ENCODE data around the gene SNX4.
A peak's percentile ranks its signal among the peaks of the same experiment; 100 is the strongest.
"Not testable (repeated sequence)": the region's sequence is repeated elsewhere in the genome, so short reads cannot be mapped to it uniquely, and the experiment has no call there.

Gene SNX4

DNA sequence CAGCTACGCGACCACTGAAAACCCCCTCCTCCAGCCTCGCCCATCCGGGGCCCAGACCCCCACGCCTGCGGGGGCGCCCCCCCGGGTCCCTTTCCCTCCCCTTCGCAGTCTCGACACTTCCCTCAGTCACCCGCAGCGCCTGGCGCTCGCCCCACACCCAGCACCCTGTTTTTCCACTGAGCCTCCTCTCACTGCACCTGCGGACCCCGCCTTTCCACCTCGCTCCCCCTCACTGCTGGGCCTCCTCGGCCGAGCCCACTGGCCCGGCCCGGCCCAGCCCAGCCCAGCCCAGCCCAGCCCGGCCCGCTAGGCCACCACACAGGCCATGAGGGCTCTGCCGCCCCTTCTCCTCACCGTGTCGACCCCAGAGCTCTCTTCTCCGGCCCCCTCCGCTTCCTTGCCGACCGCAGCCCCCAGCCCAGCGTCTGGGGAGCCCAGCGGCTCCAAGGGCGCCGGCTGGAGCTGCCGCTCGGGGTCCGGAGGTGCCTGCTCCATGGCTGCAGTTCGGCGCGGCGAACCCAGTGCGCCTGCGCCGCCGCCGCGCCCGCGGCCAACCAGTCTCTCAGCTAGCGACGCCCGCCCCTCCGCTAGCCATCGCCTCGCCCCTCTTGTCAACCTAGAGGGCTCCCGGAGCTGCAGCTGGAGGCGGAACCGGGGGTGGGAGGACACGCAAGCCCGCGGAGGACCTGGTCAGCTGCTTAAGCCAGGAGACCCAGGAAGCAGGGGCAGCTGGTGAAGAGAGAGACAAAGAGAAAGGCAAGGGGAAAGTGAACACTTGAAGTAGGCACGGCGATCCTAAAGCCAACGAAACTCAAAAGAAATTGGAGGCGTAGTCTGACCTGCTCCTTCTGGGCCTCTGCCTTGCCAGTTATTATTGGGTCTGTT, at the start of gene SNX4:
SNX4 (minus strand) TSS at position 525 of the 885 bp plus-strand sequence; CDS start at position 495, 30 bp downstream.
- DNase-seq = peak; percentile 87

- DNase-seq = no peak
Observed at GRCh38 chr3:125556314-125556713, 36.3 kb upstream of the SNX4 start.

DNA sequence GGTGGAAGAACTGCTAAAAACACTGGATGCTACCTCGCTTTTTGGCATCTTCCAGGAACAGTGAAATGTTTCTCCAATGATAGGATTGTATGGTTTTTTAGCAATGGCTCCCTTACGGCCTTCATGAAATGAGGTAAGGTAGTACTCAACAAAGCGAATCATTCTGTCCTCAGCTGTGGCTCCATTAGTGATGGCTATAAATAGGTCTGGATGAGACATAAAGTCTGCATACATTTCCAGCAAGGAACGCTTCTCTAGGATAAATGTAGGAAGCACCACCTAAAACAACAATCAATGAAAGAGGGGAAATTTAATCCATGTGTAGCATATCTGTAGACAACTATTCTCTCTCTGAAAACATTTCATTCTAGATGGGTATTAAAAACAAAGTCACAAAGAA, 32.4 kb upstream of the SNX4 start:
- no peak for DNase-seq

- no peak for DNase-seq
Observed at GRCh38 chr3:125528920-125529319, 8.9 kb upstream of the SNX4 start.

DNA sequence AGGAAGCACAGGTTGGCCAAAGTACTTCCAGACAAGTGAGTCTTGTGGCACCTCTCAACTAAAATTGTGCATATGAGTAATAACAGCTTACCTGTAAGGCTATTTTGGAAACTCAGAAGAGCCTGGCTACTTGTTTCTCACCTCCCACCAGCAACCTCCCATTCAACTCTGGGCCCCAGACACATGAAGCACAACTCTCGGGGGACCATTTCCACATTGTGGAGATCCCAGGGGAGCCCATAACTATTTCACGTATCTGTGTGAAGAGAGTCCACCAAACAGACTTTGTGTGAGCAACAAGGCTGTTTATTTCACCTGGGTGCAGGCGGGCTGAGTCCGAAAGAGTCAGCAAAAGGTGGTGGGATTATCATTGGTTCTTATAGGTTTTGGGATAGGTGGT, 5.2 kb upstream of the SNX4 start:
- DNase-seq = no peak

GRCh38 chr3:125520563-125520919, 539 bp upstream of the SNX4 start:
- DNase-seq = not testable (repeated sequence)

- no peak for DNase-seq
Observed at GRCh38 chr3:125515421-125515820, 4.6 kb downstream of the SNX4 start.

DNA sequence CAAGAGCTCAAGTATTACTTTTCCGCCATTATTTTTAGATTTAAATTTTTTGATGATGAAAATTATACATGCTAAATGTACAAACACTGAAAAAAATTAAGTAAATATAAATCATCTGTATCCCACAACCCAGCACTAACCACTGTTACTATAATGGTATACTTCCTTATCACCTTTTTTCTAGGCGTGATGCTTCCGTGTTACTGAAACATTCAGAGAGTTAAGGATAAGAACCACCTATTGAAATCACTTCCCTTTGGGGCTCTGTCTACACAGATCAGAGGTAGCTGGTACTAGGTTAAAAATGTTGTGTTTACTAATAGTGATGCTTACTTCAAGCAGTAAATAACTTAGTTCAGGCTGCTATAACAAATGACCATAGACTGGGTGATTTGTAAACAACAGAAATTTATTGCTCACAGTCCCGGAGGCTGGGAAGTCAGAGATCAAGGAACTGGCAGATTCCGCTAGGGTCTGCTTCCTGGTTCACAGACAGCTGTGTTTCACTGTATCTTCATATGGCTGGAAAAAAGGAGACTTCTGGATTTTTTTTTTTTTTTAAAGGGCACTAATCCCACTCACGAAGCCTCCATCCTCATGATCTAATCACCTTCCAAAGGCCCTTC, 6.4 kb downstream of the SNX4 start:
- no peak for DNase-seq

DNA sequence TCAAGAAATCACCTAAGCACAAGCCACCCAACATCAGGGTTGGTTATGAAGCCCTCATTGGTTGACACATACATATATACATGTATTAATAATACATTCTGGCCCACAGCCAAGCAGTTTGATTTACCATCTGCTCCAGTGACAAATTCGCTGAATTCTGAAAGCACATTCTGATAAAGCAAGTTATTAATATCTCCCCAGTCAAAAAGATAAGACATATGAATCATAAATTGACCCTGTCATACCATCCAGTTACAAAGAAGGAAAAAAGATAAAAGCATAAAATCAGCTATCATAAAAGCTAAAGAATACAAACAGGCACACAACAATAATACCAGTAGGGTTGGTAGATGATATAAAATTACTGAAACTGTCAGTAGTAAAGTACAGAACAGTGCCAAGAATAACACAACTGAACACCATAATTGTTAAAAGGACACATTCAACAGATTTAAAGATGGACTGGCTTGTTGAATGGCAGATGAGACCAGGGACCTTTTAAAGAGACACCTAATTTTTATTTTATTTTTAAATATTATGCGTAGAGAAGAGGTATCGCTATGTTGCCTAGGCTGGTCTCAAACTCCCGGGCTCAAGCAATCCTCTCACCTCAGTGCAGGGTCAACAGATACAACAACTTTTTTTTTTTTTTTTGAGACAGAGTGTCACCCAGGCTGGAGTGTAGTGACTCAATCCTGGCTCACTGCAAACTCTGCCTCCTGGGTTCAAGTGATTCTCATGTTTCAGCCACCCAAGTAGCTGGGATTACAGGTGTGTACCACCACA, 7.7 kb downstream of the SNX4 start:
- DNase-seq = no peak

GRCh38 chr3:125511420-125512118, 8.4 kb downstream of the SNX4 start:
- DNase-seq = no peak

GRCh38 chr3:125507128-125507527, 12.9 kb downstream of the SNX4 start:
- DNase-seq = no peak

DNA sequence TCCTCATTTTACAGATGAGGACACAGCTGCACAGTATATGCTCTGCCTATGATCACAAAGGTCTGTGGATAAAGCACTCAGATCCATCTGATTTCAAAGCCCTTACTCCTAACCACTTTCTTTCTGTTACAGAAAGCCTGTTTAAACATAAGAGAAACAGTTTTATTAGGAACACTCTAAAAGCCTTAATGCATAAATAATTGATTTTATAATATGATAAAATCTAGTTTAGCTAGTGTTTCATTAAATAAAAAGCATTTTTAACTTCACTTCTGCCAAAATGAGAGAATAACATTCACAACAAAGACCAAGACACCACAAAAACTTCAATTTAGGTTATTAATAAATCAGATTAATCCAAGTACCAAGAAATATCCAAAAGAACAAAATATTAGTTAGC, 21.4 kb downstream of the SNX4 start:
- no peak for DNase-seq

GRCh38 chr3:125496701-125497100, 23.3 kb downstream of the SNX4 start:
- DNase-seq = no peak

DNA sequence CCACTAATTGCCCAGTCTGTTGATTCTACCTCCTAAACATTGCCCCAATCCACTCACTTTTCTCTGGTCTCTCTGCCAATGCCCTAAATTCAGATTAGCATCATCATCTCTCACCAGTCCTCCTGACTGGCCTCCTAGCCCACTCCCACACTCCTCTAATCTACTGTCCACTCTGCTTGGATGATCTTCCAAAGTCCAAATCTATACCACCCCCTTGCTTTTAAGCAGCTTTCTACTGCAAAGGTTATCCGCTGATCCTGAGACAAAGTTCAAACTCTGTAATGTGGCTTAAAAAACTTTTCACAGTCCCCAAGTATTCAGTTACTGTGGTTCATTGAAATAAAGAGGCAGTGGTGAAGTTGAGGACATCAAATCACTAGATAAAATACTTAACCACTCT, 37.6 kb downstream of the SNX4 start:
- DNase-seq = no peak

DNA sequence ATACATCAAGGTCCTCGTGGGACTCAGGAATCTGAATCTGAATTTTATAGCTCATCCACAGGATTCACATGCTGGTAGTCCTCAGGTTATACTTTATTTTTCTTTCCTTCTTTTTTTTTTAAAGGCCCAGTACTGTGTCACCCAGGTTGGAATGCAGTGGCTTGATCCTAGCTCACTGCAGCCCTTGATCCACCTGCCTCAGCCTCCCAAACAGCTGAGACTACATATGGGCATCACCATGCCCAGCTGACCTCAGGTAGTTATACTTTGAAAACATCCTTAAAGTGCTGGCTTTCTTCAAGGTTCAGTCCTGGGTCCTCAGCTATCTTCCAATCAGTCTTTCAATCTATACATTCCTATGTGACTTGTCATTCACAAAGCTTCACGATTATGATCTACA, 38.2 kb downstream of the SNX4 start:
- DNase-seq = no peak

DNA sequence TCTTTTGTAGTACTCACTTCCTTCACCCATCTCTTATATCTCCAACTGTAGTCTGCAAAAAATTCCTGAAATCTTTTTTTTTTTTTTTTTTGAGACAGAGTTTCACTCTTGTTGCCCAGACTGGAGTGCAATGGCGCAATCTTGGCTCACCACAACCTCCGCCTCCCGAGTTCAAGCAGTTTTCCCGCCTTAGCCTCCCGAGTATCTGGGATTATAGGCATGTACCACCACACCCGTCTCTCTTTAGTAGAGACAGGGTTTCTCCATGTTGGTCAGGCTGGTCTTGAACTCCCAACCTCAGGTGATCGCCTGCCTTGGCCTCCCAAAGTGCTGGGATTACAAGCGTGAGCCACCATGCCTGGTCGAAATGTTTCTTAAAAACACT, 38.6 kb downstream of the SNX4 start:
- DNase-seq = not testable (repeated sequence)

DNA sequence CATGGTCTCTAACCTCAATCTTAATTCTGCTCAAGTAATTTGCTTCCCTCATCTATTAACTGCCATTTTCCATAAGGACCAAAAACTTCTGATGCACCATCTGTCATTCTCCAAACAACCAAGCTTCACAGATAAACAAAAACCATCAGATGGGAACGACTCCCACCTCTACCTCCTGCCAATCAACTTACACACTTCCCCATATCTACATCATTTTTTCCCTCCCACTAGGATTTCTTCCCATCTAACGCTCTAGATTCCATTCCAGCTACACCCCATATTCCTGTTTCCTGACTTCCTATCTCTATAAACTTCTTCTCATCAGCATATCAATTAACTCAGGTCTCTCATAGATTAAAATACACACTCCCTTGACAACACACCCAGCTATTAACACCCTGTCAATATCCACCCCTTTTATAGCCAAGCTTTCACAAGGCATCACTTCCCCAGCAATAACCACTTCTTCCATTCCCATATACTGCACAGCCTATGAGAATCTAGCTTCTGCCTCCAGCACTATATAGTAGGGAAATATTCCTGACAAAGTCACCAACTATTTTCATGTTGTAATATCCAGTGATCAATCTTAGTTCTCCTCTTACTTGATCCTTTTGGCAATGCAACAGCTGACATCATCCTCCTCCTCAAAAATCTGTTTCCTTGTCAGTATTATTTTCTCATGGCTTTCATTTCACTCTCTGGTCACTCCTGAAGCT, 39.2 kb downstream of the SNX4 start:
- DNase-seq = no peak

GRCh38 chr3:125479091-125479490, 40.9 kb downstream of the SNX4 start:
- no peak for DNase-seq

DNA sequence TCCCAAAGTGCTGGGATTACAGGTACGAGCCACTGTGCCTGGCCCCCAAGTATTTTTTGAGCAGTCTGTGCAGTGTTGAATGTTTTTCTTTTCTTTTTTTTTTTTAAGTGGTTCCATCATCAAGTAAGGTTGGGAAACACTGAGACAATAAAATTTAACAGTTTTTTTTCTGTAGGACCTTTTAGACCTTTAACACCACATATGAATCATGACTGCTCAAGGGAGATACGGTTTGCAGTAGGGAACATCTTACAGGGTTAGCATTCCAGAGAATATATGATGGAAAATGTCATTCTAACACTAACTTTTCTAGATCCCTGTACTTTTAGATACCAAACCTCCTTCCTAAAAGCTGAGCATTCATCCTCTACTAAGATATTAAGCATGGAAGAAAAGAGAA, 41.7 kb downstream of the SNX4 start:
- no peak for DNase-seq

GRCh38 chr3:125477701-125478100, 42.3 kb downstream of the SNX4 start:
- no peak for DNase-seq

- no peak for DNase-seq
Observed at GRCh38 chr3:125470671-125471070, 49.3 kb downstream of the SNX4 start.

- no peak for DNase-seq
Observed at GRCh38 chr3:125462722-125463299, 57.2 kb downstream of the SNX4 start.

All from NCI-H1092 (cell line).